ENCODE data around the gene UBE2D2.

Gene UBE2D2

DNA sequence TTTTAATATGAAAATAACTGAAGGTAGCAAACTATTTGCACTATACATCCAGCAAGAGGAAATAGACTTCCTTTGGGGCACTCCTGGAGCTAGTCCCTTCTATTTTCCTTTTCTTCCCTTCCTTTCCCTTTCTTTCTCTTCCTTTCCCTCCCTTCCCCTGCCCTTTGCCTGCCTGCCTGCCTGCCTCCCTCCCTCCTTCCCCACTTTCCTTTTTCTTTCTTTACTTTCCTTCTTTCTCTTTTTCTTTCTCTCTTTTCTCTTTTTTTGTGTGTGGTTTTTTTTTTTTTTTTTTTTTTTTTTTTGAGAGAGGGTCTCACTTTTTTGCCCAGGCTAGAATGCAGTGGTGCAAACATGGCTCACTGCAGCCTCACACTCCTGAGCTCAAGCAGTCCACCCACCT lies 69.7 kb downstream of the UBE2D2 start:
- no peak for DNase-seq
- in situ Hi-C loops (cut with HindIII; ENCODE audit: low pct_ligation_motif_present, low pct_unique_long_range_greater_than_20kb, low sequenced_read_pairs): no loop called here

DNA sequence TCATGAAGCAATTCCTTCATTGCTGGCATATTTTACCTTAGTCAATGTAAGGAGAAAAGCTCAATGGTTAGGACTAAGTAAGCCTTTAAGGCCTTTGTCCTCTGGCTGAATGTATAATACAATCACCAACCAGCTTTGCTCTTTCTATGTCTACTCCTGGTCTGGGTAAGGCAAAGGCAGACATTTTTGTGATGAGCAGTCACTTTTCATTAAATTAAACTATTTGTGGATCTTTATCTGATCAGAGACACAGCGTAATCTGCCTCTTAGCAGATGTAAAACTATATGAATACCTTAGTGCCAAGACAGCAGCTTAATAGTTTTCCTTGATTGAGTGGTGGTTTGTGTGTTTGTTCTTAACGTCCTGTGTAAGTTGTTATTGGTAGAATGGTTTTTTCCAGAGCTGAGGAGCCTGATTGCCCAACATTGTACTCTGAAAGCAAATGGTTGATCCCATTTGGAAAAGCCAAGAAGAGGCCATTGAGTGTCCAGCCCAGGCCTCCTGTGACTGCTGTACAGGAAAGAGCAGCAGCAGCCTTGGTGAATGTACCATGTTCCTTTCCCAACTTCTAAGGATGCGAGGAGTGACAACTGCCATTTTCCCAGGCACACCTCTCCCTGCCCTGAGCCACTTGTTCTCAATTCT lies 70.5 kb downstream of the UBE2D2 start:
- in situ Hi-C loops (cut with HindIII; ENCODE audit: low pct_ligation_motif_present, low pct_unique_long_range_greater_than_20kb, low sequenced_read_pairs): no loop called here
- DNase-seq: no peak

DNA sequence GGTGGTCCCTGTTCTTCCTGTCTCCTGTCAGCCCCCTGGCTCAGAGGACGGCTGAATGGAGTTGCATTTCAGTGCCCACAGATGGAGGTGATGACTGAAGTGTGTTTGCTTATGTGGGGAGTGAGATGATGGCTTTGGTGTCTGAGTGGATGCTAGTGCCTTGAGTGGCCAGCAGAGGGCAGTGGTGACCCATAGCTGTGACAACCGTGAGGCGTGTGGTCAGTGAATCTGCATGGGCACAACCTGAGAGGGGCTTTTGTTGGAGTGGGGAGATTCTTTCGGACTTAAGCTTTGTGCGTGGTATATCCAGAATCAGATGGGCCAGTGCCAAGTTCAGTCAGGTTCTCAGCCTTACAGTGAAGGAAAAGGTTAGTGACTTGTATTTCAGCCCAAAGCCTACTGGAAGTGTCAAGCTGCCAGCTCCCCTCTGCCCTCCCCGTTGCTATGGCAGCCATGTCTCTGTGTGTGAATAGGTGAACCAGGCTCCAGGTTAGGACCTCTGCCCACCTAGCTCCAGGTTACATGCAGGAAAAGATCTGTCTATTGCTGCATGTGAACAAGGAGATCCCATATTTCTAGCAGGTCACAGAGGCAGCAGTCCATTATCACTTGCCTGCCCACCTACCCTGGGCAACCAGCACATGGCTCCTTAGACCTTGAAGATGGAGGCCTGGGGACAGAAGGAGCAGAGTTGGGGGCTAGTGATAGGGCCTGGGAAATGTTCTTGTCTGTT lies 72.3 kb downstream of the UBE2D2 start:
- in situ Hi-C loops (cut with HindIII; ENCODE audit: low pct_ligation_motif_present, low pct_unique_long_range_greater_than_20kb, low sequenced_read_pairs): no loop called here
- peak; percentile 67 for DNase-seq

DNA sequence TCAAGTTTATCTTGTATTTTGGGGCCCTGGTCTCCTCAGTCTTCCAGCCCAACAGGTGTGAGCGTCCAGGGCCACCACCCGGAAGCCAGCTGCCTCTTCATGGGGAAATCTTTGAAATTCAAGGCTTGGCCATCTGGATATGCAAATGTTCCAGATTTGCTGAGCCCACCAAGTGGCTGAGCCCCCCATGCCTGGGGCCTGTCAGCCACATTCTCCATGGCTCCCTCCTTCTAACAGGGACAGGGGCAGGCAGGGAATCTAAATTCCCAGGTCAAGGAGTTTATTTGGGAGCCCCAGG lies 72.8 kb downstream of the UBE2D2 start:
- DNase-seq: no peak
- in situ Hi-C loops (cut with HindIII; ENCODE audit: low pct_ligation_motif_present, low pct_unique_long_range_greater_than_20kb, low sequenced_read_pairs): no loop called here

DNA sequence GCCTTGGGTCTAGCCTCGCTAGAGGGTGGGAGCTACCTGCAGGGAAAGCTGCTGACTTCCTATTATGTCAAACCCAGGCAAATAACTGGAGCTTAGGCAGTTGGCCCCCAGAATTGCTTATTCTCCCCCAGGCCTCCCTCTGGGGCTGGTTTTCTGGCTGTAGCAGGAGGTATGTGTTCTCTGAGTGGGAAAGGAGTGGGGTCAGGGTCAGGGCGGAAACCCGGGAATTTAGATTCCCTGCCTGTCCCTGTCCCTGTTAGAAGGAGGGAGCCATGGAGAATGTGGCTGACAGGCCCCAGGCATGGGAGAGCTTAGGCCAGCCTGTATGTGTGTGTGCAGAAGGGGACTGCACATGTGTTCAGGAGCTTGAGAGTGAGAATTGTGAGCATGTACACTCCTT lies 73.4 kb downstream of the UBE2D2 start:
- no peak for DNase-seq
- in situ Hi-C loops (cut with HindIII; ENCODE audit: low pct_ligation_motif_present, low pct_unique_long_range_greater_than_20kb, low sequenced_read_pairs): no loop called here

DNA sequence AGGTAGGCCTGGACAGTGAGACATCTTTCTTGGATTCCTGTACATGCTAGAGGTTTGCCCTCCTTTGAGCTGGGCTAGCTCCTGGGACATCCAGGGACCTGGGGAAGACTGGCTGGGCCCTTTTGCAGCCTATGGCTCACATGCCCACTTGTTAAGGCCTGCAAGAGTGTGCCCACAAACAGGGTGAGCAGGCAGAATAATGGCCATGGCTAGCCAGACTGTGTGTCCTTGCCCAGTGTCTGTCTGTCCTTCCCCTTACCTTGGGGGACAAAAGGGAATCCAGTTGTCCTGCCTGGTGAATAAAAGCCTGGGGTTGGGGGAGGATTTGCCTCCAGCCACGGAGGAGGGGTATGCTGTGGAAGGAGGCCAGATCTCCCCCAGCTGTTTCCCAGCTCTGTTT lies 74.1 kb downstream of the UBE2D2 start:
- no peak for DNase-seq
- in situ Hi-C loops (cut with HindIII; ENCODE audit: low pct_ligation_motif_present, low pct_unique_long_range_greater_than_20kb, low sequenced_read_pairs): no loop called here

DNA sequence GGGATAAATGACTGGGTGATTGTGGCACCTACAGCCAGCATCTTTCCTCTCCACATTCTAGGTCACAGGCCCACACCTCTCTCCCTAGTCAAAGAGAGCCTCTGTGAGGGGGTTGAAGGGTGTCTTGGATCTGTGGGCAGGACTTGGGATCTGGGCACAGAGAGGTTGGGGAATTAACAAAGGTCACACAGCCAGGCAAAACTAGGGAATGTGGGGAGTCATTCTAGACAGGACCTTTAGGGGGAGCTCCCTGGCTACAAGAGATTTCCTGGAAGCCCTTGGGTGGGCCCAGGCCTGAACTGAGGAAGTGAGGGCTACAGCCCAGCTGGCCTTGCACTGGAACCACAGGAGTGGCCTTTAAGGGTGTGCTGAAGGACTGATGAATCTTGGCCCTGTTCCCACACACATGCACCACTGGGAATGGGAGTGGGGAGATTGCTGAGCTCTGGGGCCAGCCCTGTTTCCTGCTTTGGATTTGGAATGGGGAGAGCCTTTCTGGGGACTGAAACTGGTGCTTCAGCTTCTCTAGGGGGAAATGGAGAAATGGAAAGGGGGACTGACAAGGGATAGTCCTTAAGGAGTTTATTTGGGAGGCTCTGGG lies 74.6 kb downstream of the UBE2D2 start:
- in situ Hi-C loops (cut with HindIII; ENCODE audit: low pct_ligation_motif_present, low pct_unique_long_range_greater_than_20kb, low sequenced_read_pairs): no loop called here
- DNase-seq: peak; percentile 92

DNA sequence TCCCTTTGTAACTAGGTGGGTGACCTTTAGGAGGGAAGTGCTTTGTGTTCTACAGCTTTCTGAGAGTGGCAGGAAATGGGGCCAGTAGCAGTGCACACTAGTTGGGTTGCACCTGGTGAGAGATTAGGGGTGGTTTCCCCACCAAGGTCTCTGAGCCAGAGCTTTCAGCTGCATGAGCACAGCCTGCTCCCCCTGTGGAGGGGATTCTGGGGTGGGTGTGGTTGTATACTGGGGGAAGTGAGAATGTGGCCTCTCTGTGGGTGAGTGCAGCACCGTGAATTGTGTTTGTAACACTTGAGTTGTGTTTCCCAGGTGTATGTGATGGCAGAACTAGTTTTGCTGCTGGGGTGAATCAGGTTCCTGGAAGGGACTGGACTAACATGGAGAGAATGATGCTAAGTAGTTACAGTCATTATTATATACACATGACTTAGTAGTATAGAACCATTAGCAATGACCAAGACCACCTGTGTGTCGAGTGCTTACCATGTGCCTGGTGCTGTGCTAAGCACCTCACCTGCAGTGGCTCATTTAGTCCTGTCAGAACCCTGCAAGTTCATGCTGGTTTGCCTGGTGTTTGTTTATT lies 75.2 kb downstream of the UBE2D2 start:
- in situ Hi-C loops (cut with HindIII; ENCODE audit: low pct_ligation_motif_present, low pct_unique_long_range_greater_than_20kb, low sequenced_read_pairs): no loop called here
- no peak for DNase-seq

DNA sequence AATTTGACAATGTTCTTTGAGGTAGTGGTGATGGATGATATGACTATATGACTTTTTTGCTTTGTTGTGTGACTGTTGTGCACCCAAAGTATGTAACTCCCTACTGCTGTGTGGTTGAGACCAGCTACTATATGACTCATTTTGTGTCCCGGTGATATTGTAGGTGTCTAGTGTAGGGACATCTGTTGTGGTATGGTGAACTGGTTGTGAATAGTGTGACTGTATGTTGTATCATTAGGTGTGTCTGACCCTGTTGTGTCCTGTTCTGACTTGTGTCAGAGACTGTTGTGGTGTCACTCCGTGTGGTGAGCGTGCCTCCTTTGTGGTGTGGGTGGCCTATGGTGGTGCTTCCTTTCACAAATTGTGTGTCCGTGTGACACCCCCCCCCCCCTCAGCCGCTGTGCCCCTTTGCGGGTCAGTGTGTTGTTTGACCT lies 75.9 kb downstream of the UBE2D2 start:
- no peak for DNase-seq
- in situ Hi-C loops (cut with HindIII; ENCODE audit: low pct_ligation_motif_present, low pct_unique_long_range_greater_than_20kb, low sequenced_read_pairs): no loop called here

DNA sequence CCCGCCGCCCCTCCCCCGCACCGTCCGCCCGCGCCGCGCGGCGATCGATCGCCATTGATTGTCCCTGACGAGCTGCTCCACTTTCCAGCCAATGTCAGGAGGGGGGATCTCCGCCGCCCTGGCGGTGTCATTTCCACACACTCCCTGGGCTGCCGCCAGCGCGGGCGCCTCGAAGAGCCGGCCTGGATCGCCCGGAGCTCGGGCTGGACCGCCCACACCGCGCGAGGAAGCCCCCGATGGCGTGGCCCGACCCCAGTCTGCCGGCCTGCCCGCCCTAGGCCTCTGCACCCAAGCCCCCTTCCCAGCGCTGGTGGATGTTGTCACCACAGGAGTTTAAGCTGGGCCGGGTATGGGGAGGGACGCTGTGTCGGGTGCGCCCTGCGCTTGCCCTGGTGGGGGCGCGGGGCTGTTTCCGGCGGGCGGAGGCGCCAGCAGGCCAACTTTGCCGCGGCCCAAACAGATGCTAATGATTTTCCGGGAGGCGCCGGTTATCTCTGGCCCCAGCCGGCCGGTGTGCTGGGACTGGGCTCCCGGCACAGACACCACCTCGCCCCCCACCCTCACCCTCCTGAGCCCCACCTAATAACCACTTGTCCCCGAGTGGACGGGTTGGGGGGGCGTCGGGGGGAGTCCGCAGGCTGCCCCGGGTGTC lies 76.4 kb downstream of the UBE2D2 start:
- in situ Hi-C loops (cut with HindIII; ENCODE audit: low pct_ligation_motif_present, low pct_unique_long_range_greater_than_20kb, low sequenced_read_pairs): no loop called here
- peak; percentile 76 for DNase-seq

DNA sequence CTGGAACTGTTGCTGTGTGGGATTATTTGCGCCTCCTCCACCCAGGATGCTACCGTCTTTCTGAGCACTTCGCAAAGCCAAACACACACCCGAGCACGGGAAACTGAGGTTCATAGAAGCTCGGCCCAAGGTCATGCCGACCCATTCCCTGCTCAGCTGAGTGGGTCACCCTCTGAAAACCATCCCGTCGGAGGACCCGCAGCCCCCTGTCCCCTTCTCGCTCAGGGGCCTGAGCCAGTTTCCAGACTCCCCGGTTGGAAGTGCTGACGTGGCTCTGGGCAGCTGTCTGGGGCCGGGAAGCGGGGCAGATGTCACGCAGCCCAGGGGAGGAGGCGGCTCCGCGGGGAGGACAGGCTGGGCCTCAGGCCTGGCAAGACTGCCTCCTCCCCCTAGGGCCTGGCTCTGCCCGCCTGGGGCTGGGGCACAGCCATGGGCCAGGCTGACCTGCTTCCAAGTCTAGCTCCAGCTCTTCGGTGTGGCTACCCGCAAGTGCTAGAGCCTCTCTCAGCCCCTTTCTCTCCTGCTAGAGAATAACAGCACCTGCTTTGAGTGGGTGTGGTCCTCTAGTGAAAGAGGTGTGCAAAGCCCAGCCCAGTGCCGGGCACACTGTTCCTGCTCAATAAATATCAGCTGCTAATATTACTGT lies 77.1 kb downstream of the UBE2D2 start:
- DNase-seq: peak; percentile 77
- in situ Hi-C loops (cut with HindIII; ENCODE audit: low pct_ligation_motif_present, low pct_unique_long_range_greater_than_20kb, low sequenced_read_pairs): no loop called here

DNA sequence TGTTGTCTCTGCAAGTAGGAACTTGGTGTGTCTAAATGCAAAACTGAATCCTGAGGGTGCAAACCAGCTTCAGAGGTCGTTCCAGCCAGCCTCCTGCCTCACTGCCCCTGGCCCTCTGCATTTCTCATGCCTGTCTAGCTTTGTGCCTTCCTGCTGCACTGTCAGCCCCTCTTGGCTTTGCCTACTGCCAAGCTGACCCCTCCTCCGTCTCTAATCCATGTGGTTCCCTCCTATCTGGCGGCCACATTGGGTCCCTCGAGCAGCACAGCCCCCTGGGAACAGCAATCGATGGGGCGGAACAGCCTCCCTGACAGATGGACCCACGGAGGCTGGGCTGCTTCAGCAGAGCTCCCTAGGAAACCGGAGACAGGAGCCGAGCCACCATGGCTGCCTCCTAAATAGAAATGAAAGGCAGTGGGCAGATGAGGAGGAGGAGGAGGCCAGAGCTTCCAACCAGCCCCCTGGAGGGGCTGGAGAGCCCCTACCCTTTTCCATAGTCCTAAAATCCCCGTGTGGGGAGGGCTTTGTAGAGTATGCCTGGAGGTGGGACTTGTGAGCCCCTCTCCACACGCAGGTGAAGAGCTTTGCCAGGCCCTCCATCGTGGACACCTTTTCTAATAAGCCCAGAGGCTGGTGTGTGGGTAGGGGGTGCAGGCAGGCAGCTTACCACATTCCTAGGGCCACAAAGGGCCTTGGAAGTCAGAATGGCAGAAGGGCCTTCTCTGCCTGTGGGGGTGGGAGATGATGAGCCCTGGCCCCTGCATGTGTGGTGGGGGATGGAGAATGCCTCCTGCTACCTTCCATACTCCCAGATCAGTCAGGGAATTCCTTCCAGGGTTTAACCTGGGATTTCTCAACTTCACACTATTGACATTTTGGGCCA lies 77.8 kb downstream of the UBE2D2 start:
- in situ Hi-C loops (cut with HindIII; ENCODE audit: low pct_ligation_motif_present, low pct_unique_long_range_greater_than_20kb, low sequenced_read_pairs): no loop called here
- DNase-seq: no peak

DNA sequence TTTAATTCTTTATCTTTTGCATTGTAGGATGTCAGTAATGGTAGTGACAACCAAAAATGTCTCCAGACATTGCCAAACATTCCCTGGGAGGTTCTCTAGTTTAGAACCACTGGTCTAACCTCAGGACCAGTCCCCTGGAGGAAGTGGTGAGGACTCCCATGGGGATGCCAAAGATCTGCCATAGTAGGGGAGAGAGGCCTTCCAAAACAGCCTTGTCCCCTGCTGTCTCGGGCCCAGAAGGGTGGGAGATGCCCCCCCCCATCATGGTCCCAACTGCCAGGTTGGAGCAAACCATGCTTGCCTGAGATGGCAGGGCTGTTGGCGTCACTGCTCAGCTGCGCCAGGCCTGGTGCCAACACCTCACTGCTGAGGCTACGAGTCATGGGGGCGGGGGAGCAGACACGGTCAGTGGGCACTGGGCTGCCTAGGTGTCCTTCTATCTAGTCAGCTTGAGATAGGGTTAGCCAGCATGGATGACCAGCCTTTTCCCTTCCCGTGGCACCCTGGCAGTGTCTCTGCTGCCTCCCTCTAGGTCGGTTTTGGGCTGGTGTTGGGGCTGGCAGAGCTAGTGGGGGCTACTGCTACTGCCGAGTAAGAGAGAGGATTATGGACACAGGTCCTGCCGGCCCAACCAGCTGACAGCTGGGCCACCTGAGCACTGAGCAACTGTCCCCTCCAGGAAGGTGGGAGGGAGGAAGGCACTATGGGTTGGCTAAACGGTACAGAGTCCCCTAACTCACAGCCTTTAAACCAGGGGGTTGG lies 78.7 kb downstream of the UBE2D2 start:
- in situ Hi-C loops (cut with HindIII; ENCODE audit: low pct_ligation_motif_present, low pct_unique_long_range_greater_than_20kb, low sequenced_read_pairs): no loop called here
- peak; percentile 63 for DNase-seq

DNA sequence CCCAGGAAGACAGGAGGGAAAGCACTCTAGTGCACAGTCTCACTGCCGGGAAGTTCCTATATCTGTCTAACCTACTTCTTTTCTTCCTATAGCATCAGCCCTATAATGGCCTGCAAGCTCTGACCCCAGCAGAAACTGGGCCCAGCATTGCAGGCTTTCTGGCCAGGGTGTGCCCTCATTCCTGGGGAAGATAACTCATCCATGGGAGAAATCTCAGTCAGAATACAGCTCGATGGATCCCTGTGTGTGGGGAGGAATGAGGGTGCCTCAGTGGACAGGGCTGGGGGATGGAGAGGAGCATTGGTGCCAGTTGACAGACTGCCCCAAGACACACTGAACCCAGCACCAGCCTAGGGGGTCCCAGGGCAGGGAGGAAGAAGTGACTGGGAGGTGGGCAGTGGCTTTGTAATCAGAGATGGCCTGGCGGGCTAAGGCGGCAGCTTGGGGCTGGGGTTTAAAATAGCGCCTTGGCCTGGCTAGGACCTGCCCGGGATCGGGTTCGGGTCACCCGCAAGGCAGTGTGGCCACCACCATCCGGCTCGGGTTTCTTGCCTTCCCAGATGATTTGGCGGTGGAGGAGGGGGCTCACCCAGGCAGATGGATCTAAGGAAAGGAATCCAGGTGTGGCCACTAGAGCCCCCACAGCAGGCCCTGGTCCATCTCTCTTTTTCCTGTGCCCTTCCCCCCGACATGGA lies 79.4 kb downstream of the UBE2D2 start:
- no peak for DNase-seq
- in situ Hi-C loops (cut with HindIII; ENCODE audit: low pct_ligation_motif_present, low pct_unique_long_range_greater_than_20kb, low sequenced_read_pairs): no loop called here

DNA sequence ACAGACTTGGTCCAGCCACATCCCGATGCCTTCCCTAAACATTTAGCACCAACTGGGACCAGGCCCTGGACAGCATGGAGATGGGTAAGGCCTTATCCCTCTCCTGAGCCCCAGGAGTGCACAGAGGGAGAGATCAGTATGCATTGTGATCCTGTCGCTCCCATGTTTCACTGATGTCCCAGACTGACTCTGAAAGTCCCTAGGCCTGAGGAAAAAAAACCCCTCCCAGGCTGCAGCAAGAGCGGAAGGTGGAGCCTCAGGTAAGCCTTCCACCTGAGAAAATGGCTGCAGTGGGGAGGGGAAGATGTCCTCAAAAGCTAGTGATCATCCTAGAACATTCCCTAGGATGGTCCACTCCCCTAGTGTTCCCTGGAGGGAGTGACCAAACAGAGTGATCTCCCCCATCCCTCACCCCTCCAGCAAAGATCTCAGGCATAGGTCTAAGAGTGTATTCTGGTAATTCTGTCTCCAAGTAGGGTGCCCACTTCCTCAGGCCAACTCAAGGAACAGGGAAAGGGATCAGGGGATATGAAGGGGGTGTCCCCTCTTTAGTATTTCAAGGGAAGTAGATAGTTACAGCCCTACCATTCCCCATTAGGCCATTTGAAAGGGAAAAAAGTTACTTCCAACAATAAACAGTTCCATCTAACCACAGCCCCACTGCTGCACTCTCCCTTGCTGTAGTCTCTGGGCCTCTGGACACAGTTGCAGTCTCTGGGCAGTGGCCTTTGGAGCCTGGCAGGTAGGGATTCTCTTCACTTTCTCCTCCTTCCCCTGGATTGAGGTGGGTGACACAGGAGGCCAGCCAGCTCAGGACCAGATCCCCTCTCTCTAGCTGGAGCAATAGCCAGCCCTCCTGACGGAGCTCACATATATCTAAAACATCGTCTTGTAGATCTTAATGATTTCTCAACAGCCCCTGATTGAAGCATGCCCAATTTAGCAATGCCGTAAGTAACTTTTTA lies 80.3 kb downstream of the UBE2D2 start:
- no peak for DNase-seq
- in situ Hi-C loops (cut with HindIII; ENCODE audit: low pct_ligation_motif_present, low pct_unique_long_range_greater_than_20kb, low sequenced_read_pairs): no loop called here

DNA sequence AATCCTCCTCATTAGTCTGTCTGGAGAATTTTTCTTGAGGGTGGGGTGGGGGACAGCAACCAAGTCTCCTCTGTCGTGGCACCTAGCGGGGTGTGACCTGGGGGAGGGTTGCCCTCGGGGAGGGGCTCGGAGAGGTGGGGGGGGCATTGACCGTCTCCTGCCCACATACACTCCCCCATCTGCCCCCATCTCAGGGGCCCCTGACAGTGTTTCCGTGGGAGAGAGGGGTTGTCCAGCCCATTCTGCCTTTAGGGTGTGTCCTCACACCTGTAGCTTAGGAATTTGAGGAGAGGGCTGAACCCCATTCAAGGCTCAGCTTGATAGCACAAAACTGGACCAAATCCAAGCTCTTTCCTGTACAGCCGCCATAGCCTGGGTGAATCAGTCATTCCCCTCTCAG lies 81.1 kb downstream of the UBE2D2 start:
- no peak for DNase-seq
- in situ Hi-C loops (cut with HindIII; ENCODE audit: low pct_ligation_motif_present, low pct_unique_long_range_greater_than_20kb, low sequenced_read_pairs): no loop called here
